ENCODE data around the gene SHH.
A peak's percentile ranks its signal among the peaks of the same experiment; 100 is the strongest.

SHH gene

DNA sequence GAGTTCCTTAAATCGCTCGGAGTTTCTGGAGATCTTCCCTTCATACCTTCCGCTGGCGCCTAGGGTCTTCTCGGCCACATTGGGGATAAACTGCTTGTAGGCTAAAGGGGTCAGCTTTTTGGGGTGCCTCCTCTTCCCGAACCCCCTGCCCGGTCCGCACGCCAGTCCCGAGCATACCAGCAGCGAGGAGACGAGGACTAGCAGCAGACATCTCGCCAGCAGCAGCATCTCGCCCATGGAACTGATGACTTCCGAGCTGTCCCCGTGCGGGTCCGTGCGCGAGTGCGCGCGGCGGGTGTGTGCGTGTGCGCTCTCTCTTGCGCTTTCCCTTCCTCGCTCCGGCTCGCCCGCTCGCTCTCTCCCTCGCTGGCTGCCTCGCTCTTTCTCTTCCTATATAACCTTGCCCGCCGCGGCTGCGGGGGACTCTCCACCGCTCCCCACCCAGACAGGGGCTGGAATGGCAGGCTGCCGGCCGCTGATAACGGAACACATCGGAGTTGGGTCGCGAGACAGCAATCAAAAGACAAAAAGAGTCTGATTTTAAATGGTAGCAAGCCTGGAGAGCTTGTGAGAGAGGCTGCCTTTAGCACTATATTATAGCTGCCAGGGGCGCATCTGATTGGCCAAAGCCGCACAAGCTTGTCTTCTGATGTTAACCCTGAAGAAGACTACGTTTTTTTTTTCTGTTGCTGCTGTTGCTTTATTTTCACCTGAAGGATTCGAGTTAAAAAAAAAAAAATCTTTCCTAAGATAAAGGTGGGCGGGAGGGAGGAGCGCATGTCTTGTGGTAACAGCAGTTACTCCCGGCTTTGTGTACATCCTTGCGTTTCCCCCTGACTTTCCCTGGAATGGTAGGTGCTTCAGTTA is at the start of gene SHH:
SHH (minus strand) TSS at position 569 of the 867 bp plus-strand sequence; CDS start at position 228, 341 bp downstream.
- peak within 1 kb of the TSS; percentile 25 for H3K4me3 ChIP-seq (ENCODE audit: low read depth, low read length)
- in situ Hi-C loops (cut with HindIII; ENCODE audit: low sequenced_read_pairs) = no loop called here
- TF ChIP-seq, protein P1, sequence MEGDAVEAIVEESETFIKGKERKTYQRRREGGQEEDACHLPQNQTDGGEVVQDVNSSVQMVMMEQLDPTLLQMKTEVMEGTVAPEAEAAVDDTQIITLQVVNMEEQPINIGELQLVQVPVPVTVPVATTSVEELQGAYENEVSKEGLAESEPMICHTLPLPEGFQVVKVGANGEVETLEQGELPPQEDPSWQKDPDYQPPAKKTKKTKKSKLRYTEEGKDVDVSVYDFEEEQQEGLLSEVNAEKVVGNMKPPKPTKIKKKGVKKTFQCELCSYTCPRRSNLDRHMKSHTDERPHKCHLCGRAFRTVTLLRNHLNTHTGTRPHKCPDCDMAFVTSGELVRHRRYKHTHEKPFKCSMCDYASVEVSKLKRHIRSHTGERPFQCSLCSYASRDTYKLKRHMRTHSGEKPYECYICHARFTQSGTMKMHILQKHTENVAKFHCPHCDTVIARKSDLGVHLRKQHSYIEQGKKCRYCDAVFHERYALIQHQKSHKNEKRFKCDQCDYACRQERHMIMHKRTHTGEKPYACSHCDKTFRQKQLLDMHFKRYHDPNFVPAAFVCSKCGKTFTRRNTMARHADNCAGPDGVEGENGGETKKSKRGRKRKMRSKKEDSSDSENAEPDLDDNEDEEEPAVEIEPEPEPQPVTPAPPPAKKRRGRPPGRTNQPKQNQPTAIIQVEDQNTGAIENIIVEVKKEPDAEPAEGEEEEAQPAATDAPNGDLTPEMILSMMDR (IDR thresholded peaks at IDR 0.05; ENCODE audit: low read depth, low read length, missing control alignments) = no peak
- no peak for DNase-seq (ENCODE audit: low read depth)

DNA sequence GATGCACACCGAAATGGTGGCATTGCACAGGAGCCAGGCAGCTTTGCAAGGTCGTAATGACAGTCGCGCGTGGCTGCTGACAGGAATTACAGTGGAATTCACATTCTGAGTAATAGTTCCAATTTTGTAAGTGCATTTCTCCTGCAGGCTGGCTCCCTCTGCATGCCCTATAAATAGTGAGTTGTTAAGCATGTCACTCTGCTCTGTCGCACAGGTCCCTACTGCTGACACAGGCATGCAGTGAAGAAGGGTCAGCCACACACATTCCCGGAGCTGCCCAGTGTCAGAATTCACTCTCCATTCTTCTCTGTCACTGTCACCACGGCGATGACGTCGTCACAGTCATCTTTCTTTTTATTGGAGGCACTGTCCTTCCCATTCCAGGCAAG is 49.2 kb upstream of the SHH start:
- in situ Hi-C loops (cut with HindIII; ENCODE audit: low sequenced_read_pairs) = no loop called here
- H3K4me3 ChIP-seq (ENCODE audit: low read depth, low read length) = no peak overlapping the region
- DNase-seq (ENCODE audit: low read depth) = no peak
- TF ChIP-seq, protein P1 (IDR thresholded peaks at IDR 0.05; ENCODE audit: low read depth, low read length, missing control alignments) = no peak

DNA sequence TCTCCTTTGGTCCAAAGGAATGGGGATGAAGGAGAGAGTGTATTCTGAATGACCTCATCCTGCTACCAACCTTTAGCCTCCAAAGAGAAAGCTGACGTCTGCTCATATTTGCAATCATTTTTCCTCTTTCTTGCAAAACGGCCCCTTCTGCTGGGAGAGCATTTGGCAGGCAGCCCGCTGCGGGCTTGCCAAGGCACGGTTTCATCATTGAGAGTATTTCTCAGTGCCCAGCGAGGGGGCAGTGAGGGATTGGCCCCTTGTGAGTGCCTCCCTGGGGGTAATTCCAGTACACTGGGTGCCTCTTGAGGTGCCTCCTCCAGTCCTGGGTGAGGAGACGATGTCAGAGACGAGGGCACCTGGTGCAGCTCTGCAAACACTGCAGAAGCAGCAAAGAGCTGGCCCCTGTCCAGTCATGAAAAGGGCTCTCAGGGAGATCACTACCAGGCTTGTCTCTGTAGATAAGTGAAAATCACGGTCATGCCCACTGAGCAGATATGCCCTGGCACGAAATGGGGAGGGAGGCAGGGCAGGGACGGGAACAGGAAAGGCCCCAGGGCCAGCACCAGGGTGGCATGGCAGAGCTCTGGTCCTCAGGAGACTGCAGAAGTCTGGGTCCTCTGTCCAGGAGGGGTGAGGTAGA is 48.7 kb upstream of the SHH start:
- TF ChIP-seq, protein P1 (IDR thresholded peaks at IDR 0.05; ENCODE audit: low read depth, low read length, missing control alignments) = no peak
- no peak overlapping the region for H3K4me3 ChIP-seq (ENCODE audit: low read depth, low read length)
- peak; percentile 31 for DNase-seq (ENCODE audit: low read depth)
- in situ Hi-C loops (cut with HindIII; ENCODE audit: low sequenced_read_pairs) = no loop called here

DNA sequence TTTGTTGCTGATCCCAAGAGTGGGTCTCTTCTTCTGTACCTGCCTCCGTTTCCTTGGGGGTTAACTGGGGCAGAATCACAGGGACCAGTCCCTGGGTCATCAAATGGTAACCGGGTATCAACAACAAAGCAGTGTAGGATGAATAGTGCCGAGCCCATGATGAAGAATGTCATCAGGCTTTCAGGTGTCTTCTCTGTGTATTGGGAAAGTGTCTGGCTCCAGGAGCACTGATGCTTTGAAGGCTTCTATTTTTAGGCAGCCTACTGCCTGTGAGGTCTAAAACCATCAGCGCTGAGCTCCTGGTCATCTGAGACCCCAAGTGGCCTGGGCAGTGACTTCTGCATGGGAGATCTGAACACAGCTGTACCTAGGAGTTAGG is 48.2 kb upstream of the SHH start:
- no peak for DNase-seq (ENCODE audit: low read depth)
- TF ChIP-seq, protein P1 (IDR thresholded peaks at IDR 0.05; ENCODE audit: low read depth, low read length, missing control alignments) = no peak
- no peak overlapping the region for H3K4me3 ChIP-seq (ENCODE audit: low read depth, low read length)
- in situ Hi-C loops (cut with HindIII; ENCODE audit: low sequenced_read_pairs) = no loop called here

DNA sequence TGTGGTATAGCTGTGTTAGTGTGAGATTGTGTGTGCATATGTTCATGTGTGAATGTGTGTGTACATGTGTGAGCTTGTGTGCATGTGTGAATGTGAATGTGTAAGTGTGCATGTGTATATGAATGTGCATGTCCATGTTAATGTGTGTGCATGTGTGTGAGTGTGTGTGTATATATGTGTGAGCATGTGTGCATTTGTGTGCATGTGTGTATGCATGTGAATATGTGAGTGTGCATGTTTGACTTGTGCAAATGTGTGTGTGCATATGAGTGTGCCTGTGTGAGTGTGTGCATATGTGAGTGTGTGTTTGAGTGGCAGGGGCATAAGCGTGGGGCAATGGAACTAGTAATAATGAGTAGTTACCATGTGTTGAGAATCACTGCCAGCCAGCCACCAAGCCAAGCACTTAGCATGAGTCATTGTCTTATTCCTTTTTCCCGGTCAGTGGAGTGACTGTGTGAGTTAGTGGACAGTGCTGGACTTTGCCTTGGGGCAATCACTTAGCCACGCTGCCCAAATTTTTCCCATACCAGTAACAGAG is 46.3 kb upstream of the SHH start:
- in situ Hi-C loops (cut with HindIII; ENCODE audit: low sequenced_read_pairs) = no loop called here
- TF ChIP-seq, protein P1 (IDR thresholded peaks at IDR 0.05; ENCODE audit: low read depth, low read length, missing control alignments) = no peak
- no peak for DNase-seq (ENCODE audit: low read depth)
- no peak overlapping the region for H3K4me3 ChIP-seq (ENCODE audit: low read depth, low read length)

DNA sequence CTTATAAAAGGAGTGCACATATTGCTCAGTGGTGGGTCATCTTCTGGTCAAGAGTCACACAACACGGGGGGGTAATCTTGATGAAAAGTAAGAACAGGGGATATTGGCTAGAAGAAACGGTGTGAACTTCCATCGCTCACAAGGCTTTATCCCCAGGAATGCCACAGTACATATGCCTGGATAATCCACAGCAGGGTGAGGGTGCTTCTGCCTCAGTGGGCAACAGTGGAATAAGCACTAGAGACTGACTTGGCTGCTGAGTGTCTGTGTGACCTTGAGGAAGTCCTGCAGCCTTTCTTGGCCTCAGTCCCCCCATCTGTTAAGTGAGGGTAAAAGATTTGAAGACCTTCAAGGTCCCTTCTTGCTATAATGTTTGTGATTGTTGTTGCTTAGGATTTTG is 44.9 kb upstream of the SHH start:
- in situ Hi-C loops (cut with HindIII; ENCODE audit: low sequenced_read_pairs) = no loop called here
- no peak for DNase-seq (ENCODE audit: low read depth)
- TF ChIP-seq, protein P1 (IDR thresholded peaks at IDR 0.05; ENCODE audit: low read depth, low read length, missing control alignments) = no peak
- no peak overlapping the region for H3K4me3 ChIP-seq (ENCODE audit: low read depth, low read length)

Data from astrocyte of the cerebellum (primary cell).